ENCODE measurements around the gene TSEN54. TPM values are rescaled to one million over a fixed set of nuclear protein-coding genes. Genes with fewer than 3 reads are reported as not detected.

The TSEN54 gene
- total RNA-seq, 2 experiments from 2014 or later: 57.4 to 69.8 TPM

DNA sequence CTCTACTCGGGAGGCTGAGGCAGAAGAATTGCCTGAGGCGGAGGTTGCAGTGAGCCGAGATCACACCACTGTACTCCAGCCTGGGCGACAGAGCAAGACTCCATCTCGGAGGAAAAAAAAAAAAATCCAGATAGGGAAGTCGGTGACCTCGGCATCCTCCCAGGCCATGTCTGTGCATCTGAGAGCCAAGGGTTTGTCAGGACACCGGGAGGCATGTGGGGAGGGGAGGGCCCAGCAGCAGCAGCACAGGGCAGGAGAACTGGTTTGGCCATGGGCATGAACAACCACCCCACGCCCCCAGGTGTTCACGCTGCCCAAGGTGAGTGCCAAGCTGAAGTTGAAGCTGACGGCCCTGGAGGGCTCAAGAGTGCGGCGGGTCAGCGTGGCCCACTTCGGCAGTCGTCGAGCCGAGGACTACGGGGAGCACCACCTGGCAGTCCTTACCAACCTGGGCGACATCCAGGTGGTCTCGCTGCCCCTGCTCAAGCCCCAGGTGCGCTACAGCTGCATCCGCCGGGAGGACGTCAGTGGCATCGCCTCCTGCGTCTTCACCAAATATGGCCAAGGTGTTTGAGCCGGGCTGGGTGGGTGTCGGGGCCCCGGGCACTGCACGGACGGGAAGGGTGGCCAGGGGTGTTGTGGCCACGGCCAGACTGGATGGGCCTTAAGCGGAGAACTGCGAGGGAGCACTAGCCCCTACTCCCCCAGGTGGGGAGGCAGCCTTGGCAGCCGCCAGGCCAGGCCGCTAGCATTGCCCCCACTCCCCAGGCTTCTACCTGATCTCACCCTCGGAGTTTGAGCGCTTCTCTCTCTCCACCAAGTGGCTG, 56.6 kb downstream of the TSEN54 start:
- no peaks in the 10 kb centered on the region for H3K9me3 ChIP-seq (ENCODE audit: low read length)
- ChIA-PET CTCF (ENCODE audit: unreplicated experiment) (no interaction called here), POLR2A (interaction anchor here (0.7 to 3.4 kb wide), 3 partner anchors 10 to 235 kb away, joined by 3 to 18 read pairs (median 5); no protein-coding TSS in a partner anchor)
- H3K36me3 ChIP-seq (ENCODE audit: insufficient read depth, low read length): no peaks in the 10 kb centered on the region
- H3K4me2 ChIP-seq (ENCODE audit: low read length): no peak overlapping the region
- no peaks in the 10 kb centered on the region for H4K20me1 ChIP-seq (ENCODE audit: insufficient read depth, low read length)
- no peak overlapping the region for H2AFZ ChIP-seq (ENCODE audit: low read length)
- intact Hi-C loops (cut with micrococcal nuclease; ENCODE audit: unreplicated experiment): no loop called here
- H3K79me2 ChIP-seq (ENCODE audit: insufficient read depth, low read depth, low read length): no peaks in the 10 kb centered on the region
- H3K9me2 ChIP-seq (ENCODE audit: insufficient read depth, low read length): no peaks in the 10 kb centered on the region
- no TSS peak for BruUV-seq (replicated peaks)
- peaks cover 24% of the 10 kb centered on the region for H3K4me1 ChIP-seq (ENCODE audit: insufficient read depth, low read length, poor library complexity, severe bottlenecking)
- DNase-seq (ENCODE audit: low spot score): no peak
- no peak overlapping the region for H3K4me3 ChIP-seq (ENCODE audit: low read depth, low read length, poor library complexity, severe bottlenecking)
- TF ChIP-seq, protein P1, sequence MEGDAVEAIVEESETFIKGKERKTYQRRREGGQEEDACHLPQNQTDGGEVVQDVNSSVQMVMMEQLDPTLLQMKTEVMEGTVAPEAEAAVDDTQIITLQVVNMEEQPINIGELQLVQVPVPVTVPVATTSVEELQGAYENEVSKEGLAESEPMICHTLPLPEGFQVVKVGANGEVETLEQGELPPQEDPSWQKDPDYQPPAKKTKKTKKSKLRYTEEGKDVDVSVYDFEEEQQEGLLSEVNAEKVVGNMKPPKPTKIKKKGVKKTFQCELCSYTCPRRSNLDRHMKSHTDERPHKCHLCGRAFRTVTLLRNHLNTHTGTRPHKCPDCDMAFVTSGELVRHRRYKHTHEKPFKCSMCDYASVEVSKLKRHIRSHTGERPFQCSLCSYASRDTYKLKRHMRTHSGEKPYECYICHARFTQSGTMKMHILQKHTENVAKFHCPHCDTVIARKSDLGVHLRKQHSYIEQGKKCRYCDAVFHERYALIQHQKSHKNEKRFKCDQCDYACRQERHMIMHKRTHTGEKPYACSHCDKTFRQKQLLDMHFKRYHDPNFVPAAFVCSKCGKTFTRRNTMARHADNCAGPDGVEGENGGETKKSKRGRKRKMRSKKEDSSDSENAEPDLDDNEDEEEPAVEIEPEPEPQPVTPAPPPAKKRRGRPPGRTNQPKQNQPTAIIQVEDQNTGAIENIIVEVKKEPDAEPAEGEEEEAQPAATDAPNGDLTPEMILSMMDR (conservative IDR thresholded peaks at IDR 0.05; ENCODE audit: low read length): no peak
- no peak for TF ChIP-seq EZH2phosphoT487 (IDR thresholded peaks at IDR 0.05; ENCODE audit: borderline replicate concordance, low read depth, low read length)
- no peak overlapping the region for H3K27ac ChIP-seq (ENCODE audit: low read depth, low read length, poor library complexity, severe bottlenecking)

DNA sequence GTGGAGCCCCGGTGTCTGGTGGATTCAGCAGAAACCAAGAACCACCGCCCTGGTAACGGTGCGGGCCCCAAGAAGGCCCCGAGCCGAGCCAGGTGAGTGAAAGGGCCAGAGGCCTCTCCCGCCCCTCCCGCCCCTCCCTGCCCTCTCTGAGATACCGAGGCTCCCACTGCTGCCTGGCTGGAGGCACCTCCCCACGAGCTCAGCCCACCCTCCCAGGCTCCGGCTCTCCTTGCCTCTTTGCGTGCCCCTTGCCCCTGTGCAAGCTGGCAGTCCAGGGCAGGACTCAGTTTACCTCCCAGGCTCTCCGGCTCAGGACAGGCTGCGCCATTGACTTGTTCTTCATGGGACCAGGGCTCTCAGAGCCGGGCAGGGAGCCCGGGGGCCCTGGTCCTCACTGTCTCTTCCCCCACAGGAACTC, 57.2 kb downstream of the TSEN54 start:
- BruUV-seq (replicated peaks): no TSS peak
- peaks cover 18% of the 10 kb centered on the region for H3K4me1 ChIP-seq (ENCODE audit: insufficient read depth, low read length, poor library complexity, severe bottlenecking)
- H3K4me3 ChIP-seq (ENCODE audit: low read depth, low read length, poor library complexity, severe bottlenecking): no peak overlapping the region
- H3K79me2 ChIP-seq (ENCODE audit: insufficient read depth, low read depth, low read length): no peaks in the 10 kb centered on the region
- H3K9me2 ChIP-seq (ENCODE audit: insufficient read depth, low read length): no peaks in the 10 kb centered on the region
- TF ChIP-seq EZH2phosphoT487 (IDR thresholded peaks at IDR 0.05; ENCODE audit: borderline replicate concordance, low read depth, low read length): no peak
- TF ChIP-seq, protein P1 (conservative IDR thresholded peaks at IDR 0.05; ENCODE audit: low read length): no peak
- no peaks in the 10 kb centered on the region for H3K36me3 ChIP-seq (ENCODE audit: insufficient read depth, low read length)
- H2AFZ ChIP-seq (ENCODE audit: low read length): no peak overlapping the region
- ChIA-PET POLR2A (interaction anchor here (3.4 kb wide), 1 partner anchor 9 kb away, joined by 18 read pairs; no protein-coding TSS in a partner anchor), CTCF (ENCODE audit: unreplicated experiment) (no interaction called here)
- no peaks in the 10 kb centered on the region for H4K20me1 ChIP-seq (ENCODE audit: insufficient read depth, low read length)
- DNase-seq (ENCODE audit: low spot score): no peak
- no peak overlapping the region for H3K27ac ChIP-seq (ENCODE audit: low read depth, low read length, poor library complexity, severe bottlenecking)
- H3K4me2 ChIP-seq (ENCODE audit: low read length): no peak overlapping the region
- intact Hi-C loops (cut with micrococcal nuclease; ENCODE audit: unreplicated experiment): no loop called here
- H3K9me3 ChIP-seq (ENCODE audit: low read length): no peaks in the 10 kb centered on the region

DNA sequence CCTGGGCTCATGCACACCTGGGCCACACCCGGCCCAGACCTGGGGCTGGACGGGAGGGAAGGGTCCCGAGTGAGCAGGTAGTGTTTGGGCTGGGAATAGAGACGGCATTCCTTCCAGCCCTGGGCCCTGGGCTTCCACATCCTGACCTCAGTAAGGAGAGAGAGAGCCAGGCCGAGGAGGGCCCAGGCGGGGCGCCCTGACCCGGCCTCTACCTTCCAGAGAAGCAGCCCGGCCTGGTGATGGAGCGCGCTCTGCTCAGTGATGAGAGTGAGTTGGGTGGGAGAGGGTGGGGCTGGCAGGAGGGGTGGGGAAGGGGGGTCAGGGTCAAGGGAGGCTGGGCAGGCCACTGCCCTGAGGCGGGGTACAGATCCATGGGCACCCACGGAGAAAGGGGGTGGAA, 57.7 kb downstream of the TSEN54 start:
- H3K4me1 ChIP-seq (ENCODE audit: insufficient read depth, low read length, poor library complexity, severe bottlenecking): peaks cover 16% of the 10 kb centered on the region
- no peak overlapping the region for H2AFZ ChIP-seq (ENCODE audit: low read length)
- H3K4me3 ChIP-seq (ENCODE audit: low read depth, low read length, poor library complexity, severe bottlenecking): no peak overlapping the region
- no peaks in the 10 kb centered on the region for H3K79me2 ChIP-seq (ENCODE audit: insufficient read depth, low read depth, low read length)
- no peak overlapping the region for H3K27ac ChIP-seq (ENCODE audit: low read depth, low read length, poor library complexity, severe bottlenecking)
- H3K36me3 ChIP-seq (ENCODE audit: insufficient read depth, low read length): no peaks in the 10 kb centered on the region
- ChIA-PET POLR2A (no interaction called here), CTCF (ENCODE audit: unreplicated experiment) (no interaction called here)
- intact Hi-C loops (cut with micrococcal nuclease; ENCODE audit: unreplicated experiment): no loop called here
- H3K9me3 ChIP-seq (ENCODE audit: low read length): no peaks in the 10 kb centered on the region
- no peaks in the 10 kb centered on the region for H4K20me1 ChIP-seq (ENCODE audit: insufficient read depth, low read length)
- H3K4me2 ChIP-seq (ENCODE audit: low read length): no peak overlapping the region
- DNase-seq (ENCODE audit: low spot score): no peak
- no peaks in the 10 kb centered on the region for H3K9me2 ChIP-seq (ENCODE audit: insufficient read depth, low read length)
- no peak for TF ChIP-seq EZH2phosphoT487 (IDR thresholded peaks at IDR 0.05; ENCODE audit: borderline replicate concordance, low read depth, low read length)
- TF ChIP-seq, protein P1 (conservative IDR thresholded peaks at IDR 0.05; ENCODE audit: low read length): no peak
- no TSS peak for BruUV-seq (replicated peaks)

Measured in OCI-LY7 (cell line).